ENCODE data around the gene TBC1D32.
"Not testable (repeated sequence)": the region's sequence is repeated elsewhere in the genome, so short reads cannot be mapped to it uniquely, and the experiment has no call there.

The TBC1D32 gene

DNA sequence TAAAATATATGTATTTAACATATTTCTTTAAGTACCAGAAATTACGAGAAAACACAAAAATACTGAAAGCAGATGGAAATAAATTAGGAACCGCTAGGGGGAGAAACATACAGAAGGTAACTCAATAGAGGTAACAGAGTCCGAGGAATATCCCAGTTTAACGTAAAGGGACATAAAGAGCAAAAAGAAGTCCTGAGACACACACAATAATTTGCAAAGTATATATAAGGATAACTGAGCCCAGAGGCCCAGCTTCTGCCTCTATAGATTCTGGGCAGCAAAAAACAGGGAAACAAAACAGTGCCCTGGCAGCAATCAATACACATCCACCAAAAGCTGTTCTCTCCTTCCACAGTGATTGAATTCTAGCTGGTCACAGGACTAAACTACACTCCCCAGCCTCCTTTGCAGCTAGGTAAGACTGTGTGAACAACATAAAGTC, 15.1 kb downstream of the TBC1D32 start:
- DNase-seq: peak; percentile 81

DNA sequence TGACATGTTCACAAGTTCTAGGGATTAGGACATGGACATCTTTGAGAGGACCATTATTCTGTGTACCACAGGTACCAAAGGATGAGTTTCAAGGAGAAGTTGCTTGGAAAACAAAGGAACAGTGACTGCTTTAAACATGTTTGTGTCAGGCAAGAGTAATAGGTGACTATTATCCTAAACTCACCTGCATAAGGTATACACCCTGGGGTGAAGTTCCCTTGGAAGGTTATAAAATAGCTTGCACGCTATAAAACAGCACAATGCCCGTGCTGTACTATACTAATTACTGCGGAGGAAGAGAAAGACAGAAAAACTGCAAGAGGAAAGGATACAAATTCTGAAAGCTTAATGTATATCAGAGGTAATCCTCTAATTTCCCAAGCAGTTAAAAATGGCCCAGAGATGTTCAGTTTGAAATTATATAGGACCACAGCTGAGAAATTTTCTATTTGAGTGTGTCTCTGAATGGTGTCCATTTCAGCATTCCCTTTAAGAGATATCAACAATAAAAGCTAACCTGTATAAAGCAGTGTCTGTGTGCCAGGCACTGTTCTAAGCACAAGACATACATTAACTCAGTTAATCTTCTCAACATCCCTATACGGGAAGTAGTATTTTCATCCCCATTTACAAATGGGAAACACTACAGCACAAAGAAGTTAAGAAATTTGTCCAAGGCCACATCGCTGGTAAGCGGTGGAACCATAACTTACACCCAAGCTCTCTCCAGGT, 19.7 kb downstream of the TBC1D32 start:
- no peak for DNase-seq

DNA sequence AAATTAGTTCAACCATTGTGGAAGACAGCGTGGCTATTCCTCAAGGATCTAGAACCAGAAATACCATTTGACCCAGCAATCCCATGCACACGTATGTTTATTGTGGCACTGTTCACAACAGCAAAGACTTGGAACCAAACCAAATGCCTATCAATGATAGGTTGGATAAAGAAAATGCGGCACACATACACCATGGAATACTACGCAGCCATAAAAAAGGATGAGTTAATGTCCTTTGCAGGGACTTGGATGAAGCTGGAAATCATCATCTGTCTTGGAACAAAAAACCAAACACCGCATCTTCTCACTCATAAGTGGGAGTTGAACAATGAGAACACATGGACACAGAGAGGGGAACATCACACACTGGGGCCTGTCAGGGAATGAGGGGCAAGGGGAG, 22.5 kb downstream of the TBC1D32 start:
- not testable (repeated sequence) for DNase-seq

DNA sequence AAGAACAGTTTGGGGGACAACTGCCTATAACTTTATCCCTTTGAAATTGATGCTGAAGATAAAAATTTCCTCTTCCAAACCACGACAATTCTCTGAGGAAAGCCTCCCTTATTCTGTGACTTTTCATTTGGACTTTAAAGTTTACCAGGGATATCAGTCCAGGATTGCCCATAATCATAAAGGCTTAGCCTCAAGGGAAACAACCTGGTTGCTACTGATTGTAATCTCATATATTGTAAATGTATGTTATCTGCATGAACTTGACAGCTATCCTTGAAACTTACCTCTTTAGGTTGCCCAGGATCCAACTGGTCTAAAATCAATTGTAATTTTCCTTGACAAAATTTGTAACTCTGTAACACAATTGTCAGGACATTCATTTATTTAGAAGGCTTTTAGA, 23.8 kb downstream of the TBC1D32 start:
- DNase-seq: no peak

DNA sequence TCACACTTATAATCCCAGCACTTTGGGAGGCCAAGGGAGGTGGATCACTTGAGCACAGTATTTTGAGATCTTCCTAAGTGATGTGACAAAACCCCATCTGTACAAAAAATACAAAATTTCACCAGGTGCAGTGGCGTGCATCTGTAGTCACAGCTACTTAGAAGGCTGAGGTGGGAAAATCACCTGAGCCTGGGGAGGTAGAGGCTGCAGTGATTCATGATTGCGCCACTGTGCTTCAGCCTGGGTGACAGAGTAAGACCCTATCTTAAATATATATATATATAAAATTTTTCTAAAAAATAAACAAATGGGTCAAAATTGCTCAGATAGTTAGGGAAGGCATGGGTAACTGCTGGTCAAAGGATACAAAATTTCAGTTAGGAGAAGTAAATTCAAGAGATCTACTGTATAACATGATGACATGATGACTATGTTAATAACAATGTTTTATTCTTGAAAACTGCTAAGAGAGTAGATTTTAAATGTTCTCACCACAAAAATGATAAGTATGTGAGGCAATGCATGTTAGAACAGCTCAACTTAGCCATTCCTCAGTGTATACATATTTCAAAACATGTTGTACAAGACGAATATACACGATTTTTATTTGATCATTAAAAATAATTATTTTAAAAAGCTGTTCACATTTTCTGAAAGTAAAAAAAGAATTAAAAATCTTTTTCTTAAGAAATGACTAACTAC, 24.4 kb downstream of the TBC1D32 start:
- no peak for DNase-seq

DNA sequence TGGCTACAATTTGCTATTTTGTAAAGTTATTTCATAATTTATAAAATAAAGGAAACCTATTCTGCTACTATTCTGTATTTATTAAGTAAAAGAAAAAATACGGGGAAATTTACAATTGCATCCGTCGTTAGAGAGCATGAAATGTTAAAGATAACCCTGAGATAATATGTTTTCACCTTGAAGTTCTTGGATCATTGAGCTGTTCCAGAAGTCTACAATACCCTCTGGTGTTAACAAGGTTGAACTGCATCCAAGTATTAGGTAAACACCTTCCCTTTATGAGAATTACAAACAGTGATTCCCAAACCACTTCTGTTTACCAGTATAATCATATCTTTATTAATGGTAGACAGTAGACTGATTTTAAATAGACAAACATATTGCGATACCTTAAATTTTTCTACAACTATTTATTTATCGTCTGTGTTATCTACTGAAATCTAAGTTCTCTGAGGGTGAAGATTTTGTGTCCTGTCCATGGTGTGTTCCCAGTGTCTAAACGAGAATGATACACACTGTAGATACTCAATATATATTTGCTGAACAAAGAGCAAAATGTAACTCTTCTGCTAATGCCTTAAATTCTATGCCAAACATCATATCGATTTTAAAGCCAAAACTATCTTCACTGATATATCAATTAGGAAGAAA, 28.2 kb downstream of the TBC1D32 start:
- peak; percentile 75 for DNase-seq

DNA sequence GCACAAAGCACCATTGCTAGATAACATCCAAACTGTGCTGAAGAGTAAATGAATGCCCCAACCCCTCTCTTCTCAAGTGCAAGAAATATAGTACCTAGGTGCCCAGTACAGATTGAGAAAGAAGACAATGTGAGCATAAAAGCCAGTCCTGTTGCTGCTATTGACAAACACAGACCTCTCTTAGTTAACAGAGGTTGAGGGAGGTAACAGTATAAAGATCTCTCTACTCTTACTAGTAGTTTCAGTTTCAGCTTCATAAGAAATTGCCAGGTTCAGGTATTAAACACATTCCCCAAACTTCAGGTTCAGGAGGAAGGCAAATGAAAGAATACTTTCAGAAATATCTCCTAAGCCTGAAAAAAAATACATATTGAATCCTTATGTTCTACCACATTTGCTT, 31.4 kb downstream of the TBC1D32 start:
- no peak for DNase-seq

DNA sequence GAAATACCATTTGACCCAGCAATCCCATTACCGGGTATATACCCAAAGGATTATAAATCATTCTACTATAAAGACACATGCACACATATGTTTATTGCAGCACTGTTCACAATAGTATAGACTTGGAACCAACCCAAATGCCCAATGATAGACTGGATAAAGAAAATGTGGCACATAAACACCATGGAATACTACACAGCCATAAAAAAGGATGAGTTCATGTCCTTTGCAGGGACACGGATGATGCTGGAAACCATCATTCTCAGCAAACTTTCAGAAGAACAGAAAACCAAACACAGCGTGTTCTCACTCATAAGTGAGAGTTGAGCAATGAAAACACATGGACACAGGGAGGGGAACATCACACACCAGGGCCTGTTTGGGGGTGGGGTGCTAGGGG, 33.1 kb downstream of the TBC1D32 start:
- not testable (repeated sequence) for DNase-seq

DNA sequence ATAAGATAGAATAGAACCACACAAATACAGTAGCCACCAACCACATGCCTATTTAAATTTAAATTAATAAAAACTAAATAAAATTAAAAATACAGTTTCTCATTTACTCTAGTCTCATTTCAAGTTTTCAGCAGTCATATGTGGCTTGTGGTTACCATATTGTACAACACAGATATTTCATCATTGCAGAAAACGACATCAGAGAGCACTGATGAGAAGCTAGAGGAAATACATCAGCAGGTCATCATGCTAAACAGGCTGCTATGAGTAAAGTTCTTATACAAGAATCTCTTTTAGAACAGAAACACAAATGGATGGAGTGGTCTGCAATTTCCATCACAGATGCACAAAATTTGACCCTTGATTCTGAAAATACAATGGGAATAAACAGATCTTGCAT, 36.6 kb downstream of the TBC1D32 start:
- peak; percentile 71 for DNase-seq

DNA sequence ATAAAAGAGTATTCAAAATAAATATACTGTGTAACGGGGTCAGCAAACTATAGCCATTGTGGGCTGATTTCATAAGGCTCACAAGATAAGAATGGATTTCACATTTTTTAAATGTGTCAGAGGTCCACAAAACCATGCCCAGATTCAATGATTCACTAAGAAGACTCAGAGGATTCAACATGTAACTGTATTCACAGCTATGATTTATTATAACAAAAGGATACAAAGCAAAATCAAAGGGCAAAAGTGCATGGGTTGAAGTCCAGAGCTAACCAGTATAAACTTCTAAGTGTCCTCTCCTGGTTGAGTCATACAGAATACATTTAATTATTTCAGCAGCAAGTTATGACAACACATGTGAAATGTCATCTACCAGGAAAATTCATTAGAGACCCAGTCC, 49.2 kb downstream of the TBC1D32 start:
- no peak for DNase-seq

DNA sequence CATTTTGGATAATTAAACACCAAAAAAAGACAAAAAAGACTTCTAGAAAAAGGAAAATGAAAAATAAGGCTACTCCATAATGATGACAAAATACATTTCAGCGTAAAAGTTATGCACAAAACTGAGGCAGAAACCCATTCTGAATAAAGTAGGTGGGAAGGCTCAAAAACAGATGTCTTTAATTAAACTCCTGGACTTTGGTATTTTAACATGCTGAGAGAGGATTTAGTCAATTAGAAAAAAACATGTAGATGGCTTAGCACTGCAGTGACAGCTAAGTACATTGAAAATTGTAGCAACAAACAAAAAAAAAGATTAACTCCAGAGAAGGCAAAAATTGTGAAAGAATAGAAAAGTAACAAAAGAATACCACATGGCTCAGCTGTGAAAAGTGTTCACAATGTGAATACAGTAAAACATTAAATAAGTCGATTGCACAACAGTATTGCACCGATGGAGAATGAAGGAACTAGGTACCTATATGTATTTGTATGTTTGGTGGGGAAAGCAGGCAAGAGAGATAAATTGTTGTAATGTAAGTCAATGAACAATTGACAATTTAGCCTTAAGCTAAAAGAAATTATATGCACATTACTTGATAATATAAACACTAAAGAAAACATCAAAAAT, 59.5 kb downstream of the TBC1D32 start:
- DNase-seq: no peak

DNA sequence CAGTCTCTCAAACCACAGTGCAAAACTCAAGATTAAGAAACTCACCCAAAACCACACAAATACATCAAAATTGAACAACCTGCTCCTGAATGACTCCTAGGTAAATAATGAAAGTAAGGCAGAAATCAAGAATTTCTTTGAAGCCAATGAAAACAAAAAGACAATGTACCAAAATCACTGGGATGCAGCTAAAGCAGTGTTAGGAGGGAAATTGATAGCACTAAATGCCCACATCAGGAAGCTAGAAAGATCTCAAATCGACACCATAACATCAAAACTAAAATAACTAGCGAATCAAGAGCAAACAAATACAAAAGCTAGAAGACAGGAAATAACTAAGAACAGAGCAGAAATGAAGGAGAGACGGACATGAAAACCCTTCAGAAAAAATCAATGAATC, 70.5 kb downstream of the TBC1D32 start:
- no peak for DNase-seq

DNA sequence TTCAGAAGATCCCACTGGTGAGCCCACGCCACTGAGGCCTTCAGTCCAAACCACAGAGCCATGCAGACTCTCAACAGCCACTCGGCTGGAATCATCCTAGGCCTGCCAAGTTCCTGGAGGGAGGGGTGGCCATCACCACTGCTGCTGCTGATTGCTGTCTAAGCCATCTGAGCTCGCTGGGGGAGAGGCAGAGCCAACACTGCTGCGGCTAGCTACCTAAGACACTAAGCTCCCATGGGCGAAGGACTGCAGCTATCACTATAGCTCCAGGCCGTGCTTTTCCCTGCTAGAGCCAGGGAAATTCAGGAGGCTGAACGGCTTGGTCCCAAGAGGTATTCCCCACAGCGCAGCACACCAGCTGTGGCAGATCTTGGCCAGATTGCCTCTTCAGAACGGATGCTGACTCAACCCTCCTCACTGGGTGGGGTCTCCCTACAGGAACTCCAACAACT, 73.6 kb downstream of the TBC1D32 start:
- DNase-seq: no peak

DNA sequence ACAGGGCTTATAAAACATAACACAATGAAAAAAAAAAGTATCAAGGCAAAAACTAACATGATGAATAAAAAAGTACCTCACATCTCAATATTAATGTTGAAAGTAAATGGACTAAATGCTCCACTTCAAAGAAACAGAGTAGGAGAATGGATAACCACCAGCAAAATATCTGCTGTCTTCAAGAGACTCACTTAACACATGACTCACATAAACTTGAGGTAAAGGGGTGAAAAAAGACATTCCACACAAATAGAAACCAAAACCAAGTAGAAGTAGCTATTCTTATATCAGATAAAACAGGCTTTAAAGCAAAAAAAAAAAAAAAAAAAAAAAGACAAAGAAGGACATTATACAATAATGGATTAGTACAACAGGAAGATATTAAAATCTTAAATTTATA, 86.9 kb downstream of the TBC1D32 start:
- peak; percentile 81 for DNase-seq

DNA sequence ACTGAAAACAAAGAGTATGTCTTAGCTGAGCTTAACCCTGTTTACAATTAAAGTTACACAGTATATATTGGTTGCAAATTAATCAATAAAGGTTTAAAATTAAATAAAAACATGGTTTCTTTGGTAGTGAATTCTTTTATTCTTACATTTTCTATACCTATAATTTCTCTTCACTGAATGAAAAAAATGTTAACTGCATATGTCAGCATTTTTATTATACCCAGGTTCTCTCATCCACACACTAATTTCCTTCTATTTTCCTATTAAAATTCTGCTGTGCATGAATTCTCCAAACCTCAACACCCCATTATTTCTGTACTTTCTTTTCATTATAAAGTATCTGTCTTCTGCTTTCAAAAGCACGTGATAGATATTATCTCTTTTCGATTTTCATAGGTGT, 91.9 kb downstream of the TBC1D32 start:
- DNase-seq: no peak

DNA sequence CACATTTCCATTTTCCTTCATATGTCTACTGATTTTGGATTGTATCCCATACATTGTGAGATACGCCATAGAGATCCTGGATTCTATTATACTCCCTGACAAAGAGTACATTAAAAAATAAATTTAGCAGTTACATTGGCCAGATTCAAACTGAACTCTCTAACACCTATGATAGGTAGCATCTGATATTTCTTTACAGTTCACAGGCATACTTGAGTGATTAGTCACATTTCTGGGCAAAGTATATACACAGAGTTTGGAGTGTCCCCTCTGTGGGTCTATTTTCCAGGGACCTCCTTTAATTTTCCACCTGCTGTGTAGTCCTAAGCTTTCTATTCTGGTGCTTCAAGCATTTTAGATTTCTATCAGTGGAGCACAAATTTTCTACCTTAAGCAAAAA, 96.4 kb downstream of the TBC1D32 start:
- no peak for DNase-seq

DNA sequence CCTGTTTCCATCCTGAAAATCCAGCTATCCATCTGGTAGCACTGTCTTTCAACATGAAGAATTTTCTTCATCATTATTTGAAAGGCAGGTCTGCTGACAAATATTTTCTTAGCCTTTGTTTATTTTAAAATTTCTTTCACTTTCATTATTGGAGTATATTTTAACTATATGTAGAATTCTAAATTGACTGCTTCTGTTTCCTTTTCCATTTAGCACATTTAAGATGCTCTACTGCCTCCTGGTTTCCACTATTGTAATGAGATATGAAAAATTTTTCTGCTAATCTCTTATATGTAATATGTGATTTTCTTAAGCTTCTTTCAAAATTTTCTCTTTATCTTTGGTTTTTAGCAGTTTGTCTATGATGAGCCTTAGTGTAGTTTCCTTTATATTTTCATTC, 97.3 kb downstream of the TBC1D32 start:
- peak; percentile 52 for DNase-seq

DNA sequence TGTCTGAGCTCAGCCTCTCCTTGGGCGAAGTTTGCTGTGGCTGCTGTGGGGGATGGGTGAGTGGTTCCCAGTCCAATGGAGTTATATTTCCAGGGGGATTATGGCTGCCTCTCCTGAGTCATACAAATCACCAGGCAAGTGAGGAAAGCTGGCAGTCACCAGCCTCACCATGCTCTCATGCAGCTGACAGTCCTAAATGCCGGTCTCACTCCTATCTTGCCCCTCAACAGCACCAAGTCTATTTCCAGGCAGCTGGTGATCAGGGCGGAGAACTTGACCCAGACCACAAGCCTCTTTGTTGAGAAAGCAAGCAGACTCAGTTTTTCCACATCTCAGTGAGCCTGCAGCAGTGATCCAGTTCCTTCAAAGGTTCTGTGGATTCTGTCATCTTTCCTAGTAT, 98.9 kb downstream of the TBC1D32 start:
- DNase-seq: no peak

DNA sequence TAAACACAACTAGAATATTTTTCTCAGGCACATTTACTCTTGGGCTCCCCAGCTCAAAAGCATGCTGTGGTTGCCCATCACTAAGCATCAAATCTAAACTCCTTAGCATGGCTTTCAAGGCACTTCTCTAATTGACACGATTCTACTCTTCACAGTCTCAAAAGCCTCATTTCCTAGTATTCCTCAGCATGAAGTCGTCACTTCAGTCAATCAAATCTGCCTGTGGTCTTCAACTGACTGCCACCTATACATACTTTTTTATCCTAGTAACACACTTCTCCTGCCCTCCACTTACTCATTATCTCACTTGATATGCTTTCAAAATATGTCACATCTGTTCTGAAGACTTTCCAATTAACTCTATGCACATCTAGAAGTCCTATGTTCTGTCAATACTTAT, 110.3 kb downstream of the TBC1D32 start:
- no peak for DNase-seq

DNA sequence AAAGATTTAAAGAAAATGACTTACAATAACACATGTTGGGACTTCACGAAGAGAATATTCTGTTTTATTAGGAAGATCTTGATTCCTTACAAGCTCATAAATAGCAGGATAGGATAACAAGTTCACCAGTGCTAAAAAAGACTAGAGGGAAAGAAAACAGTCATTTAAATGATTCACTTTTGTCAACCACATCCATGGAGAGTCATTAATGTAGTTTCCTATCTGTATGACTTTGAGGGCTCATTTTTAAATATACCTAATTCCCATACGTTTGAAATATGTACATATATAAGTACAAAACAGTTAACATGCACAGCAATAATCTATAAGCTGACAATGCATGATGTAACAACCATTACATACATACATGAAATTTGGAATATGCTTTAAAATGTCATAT, 111.1 kb downstream of the TBC1D32 start:
- no peak for DNase-seq

DNA sequence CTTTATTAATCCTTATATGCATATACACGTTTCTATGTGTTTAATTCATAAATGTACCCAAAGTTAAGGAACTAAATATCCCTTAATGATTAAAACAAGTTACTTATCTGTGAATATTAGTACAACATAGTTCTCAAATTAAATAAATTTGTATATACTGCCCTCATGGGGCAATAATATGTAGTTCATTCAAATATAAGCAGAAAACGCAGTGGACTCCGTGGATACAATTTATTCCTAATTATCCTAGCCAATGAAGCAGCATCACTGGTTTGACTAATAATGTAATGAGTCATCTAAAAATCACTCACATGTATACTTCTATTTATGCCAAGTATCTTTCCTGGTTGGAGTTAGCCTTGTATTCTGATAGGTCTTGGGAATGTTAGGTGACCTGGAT, 111.6 kb downstream of the TBC1D32 start:
- DNase-seq: peak; percentile 27

DNA sequence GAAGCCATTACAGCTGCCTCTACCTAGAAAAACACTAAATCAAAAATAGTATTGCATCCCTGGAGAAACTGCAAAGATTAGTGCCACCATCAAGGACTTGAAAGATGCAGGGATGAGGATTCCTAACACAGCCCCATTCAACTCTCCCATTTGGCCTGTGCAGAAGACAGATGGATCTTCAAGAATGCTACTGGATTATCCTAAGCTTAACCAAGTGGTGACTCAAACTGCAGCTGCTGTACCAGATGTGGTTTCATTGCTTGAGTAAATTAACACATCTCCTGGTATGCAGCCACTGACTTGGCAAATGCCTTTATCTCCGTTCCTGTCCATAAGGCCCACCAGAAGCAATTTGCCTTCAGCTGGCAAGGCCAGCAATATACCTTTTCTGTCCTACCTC, 117.4 kb downstream of the TBC1D32 start:
- DNase-seq: no peak

DNA sequence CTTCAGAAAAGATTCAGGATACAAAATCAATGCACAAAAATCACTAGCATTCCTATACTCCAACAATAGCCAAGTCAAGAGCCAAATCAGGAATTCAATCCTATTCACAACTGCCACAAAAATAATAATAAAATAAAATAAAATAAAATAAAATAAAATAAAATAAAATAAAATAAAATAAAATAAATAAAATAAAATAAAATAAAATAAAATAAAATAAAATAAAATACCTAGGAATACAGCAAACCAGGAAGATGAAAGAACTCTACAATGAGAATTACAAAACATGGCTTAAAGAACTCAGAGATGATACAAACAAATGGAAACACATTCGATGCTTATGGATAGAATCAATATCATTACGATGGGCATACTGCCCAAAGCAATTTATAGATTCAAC, 120.9 kb downstream of the TBC1D32 start:
- DNase-seq: not testable (repeated sequence)

DNA sequence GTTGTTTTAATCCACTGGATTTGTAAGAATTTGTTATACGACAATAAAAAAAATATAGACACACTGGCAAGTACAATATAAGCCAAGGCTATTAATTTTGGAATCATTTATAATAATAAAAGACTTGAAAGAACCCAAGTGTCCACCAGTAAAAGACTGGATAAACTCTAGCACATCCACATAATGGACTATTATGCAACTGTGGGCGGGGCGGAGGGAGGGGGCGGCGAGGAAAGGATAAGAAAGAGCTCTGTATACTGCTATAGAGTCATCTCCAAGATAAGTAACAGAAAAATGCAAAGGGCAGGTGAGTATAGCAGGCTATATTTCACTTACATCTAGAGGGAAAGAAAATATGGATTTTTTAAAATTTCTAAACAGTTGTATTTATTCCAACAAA, 123.3 kb downstream of the TBC1D32 start:
- DNase-seq: no peak
